H1 (cell line): ENCODE measurements around the gene CALCR. TPM values are rescaled to one million over a fixed set of nuclear protein-coding genes. Genes with fewer than 3 reads are reported as not detected.

ENCODE experiments used
- CTCF ChIA-PET: fragments of 300-600 bp; sonication (Branson Sonifier 250); formaldehyde crosslinking; loops from one replicate; lab custom pipeline; 2021; ENCODE audit not compliant: partially characterized antibody; lab: Charles Lee
- POLR2A ChIA-PET: fragments of 300-600 bp; sonication (Branson Sonifier 250); formaldehyde crosslinking; loops from one replicate; lab custom pipeline; 2021; ENCODE audit warnings: inconsistent platforms; ENCODE audit not compliant: partially characterized antibody; lab: Charles Lee
- DNase-seq, 2 experiments: peaks; one replicate each; pipeline versions ENCODE4 v3.0.0 to v3.0.0-alpha.2; 2010 to 2022; ENCODE audit warnings: low spot score in 2 of 2, low read depth in 1 of 2, mixed read lengths in 1 of 2
- FAIRE-seq: peaks from 2 replicates; lab custom pipeline; 2011; peaks lifted over from hg19 to GRCh38; lab: Jason Lieb, UNC
- H2AFZ ChIP-seq: 2 replicates; pipeline ENCODE4 v1.8.1; 2012; ENCODE audit warnings: low read length, inconsistent platforms
- H2AK5ac ChIP-seq: 2 replicates; pipeline ENCODE4 v1.6.1; 2013; ENCODE audit warnings: low read depth, low read length
- H2BK120ac ChIP-seq: replicated peaks from 2 replicates; pipeline ENCODE3; 2013; ENCODE audit warnings: low read depth, low read length, inconsistent platforms
- H2BK12ac ChIP-seq: 2 replicates; pipeline ENCODE4 v1.6.1; 2013; ENCODE audit warnings: low read depth, low read length
- H2BK15ac ChIP-seq: 2 replicates; pipeline ENCODE4 v1.6.1; 2013; ENCODE audit warnings: low read length
- H2BK20ac ChIP-seq: 2 replicates; pipeline ENCODE4 v1.6.1; 2013; ENCODE audit warnings: low read length
- H2BK5ac ChIP-seq: 2 replicates; pipeline ENCODE4 v1.6.1; 2013; ENCODE audit warnings: low read depth, low read length
- H3K14ac ChIP-seq: 2 replicates; pipeline ENCODE4 v1.6.1; 2013; ENCODE audit warnings: inconsistent platforms; ENCODE audit not compliant: insufficient read length
- H3K18ac ChIP-seq: 2 replicates; pipeline ENCODE4 v1.6.1; 2013; ENCODE audit warnings: low read length; ENCODE audit errors: extremely low read depth
- H3K23ac ChIP-seq: 2 replicates; pipeline ENCODE4 v1.6.1; 2013; ENCODE audit warnings: inconsistent platforms; ENCODE audit not compliant: insufficient read length
- H3K23me2 ChIP-seq: 2 replicates; pipeline ENCODE4 v1.6.1; 2013; ENCODE audit warnings: low read depth, low read length
- H3K27ac ChIP-seq: 2 replicates; pipeline ENCODE4 v1.6.1; 2011; ENCODE audit warnings: low read depth, low read length, inconsistent platforms
- H3K27me3 ChIP-seq, 4 experiments: replicated peaks in 1 of 4; 1 replicate in 1 of 4; 2 replicates in 3 of 4; pipeline versions ENCODE4 v1.6.1 to v1.8.1; 2011 to 2013; ENCODE audit warnings: low read length in 3 of 4, mild to moderate bottlenecking in 3 of 4, inconsistent platforms in 2 of 4, mixed read lengths in 2 of 4, moderate library complexity in 1 of 4; ENCODE audit not compliant: control insufficient read depth in 3 of 4, insufficient read depth in 3 of 4; ENCODE audit errors: extremely low read depth in 1 of 4
- H3K36me3 ChIP-seq, 4 experiments: 2 replicates each; pipeline versions ENCODE4 v1.6.1 to v1.8.1; 2011 to 2013; ENCODE audit warnings: mild to moderate bottlenecking in 4 of 4, low read length in 3 of 4, moderate library complexity in 2 of 4, control low read depth in 1 of 4, inconsistent platforms in 1 of 4; ENCODE audit not compliant: insufficient read depth in 4 of 4, control insufficient read depth in 2 of 4
- H3K4ac ChIP-seq: replicated peaks from 2 replicates; pipeline ENCODE3; 2013; ENCODE audit warnings: low read length, low read depth, mixed read lengths, inconsistent platforms; ENCODE audit not compliant: insufficient read length
- H3K4me1 ChIP-seq, 4 experiments: replicated peaks in 1 of 4; 1 replicate in 1 of 4; 2 replicates in 3 of 4; pipeline versions ENCODE4 v1.6.1 to v1.8.1; 2011 to 2013; ENCODE audit warnings: low read length in 3 of 4, inconsistent platforms in 2 of 4, mixed read lengths in 1 of 4; ENCODE audit not compliant: insufficient read depth in 4 of 4, control insufficient read depth in 3 of 4
- H3K4me2 ChIP-seq, 2 experiments: 2 replicates each; pipeline versions ENCODE4 v1.6.1 to v1.8.1; 2011 to 2013; ENCODE audit warnings: low read depth in 2 of 2, low read length in 2 of 2, control low read depth in 1 of 2, inconsistent platforms in 1 of 2, mild to moderate bottlenecking in 1 of 2; ENCODE audit not compliant: insufficient read depth in 1 of 2
- H3K4me3 ChIP-seq, 4 experiments: fragments of 200-600, 300-600 bp in 1 of 4; sonication (generic), shearing (Covaris generic), sonication (Bioruptor Twin) in 1 of 4; 2 replicates each; pipeline versions ENCODE4 v1.5.1 to v1.8.1; 2011 to 2016; ENCODE audit warnings: low read length in 4 of 4, low read depth in 3 of 4, control low read depth in 2 of 4, inconsistent platforms in 2 of 4, mild to moderate bottlenecking in 2 of 4, mixed read lengths in 1 of 4, moderate library complexity in 1 of 4; ENCODE audit not compliant: insufficient read depth in 2 of 4; ENCODE audit errors: extremely low read depth in 1 of 4
- H3K56ac ChIP-seq: replicated peaks from 2 replicates; pipeline ENCODE3; 2013; ENCODE audit warnings: low read depth, mild to moderate bottlenecking, mixed read lengths, low read length, inconsistent platforms; ENCODE audit not compliant: insufficient read length
- H3K79me1 ChIP-seq: 2 replicates; pipeline ENCODE4 v1.6.1; 2013; ENCODE audit warnings: low read depth, low read length, control low read depth
- H3K79me2 ChIP-seq, 2 experiments: 2 replicates each; pipeline versions ENCODE4 v1.6.1 to v1.8.1; 2012 to 2013; ENCODE audit warnings: low read length in 2 of 2, mild to moderate bottlenecking in 2 of 2, inconsistent platforms in 1 of 2; ENCODE audit not compliant: insufficient read depth in 2 of 2, control insufficient read depth in 1 of 2
- H3K9ac ChIP-seq, 4 experiments: replicated peaks in 1 of 4; 1 replicate in 1 of 4; 2 replicates in 3 of 4; pipeline versions ENCODE4 v1.6.1 to v1.8.1; 2011 to 2013; ENCODE audit warnings: low read depth in 3 of 4, low read length in 3 of 4, control low read depth in 2 of 4, mild to moderate bottlenecking in 2 of 4, moderate library complexity in 2 of 4, inconsistent platforms in 1 of 4; ENCODE audit errors: extremely low read depth in 1 of 4
- H3K9me3 ChIP-seq, 2 experiments: 2 replicates each; pipeline versions ENCODE4 v1.6.1 to v1.8.1; 2012 to 2013; ENCODE audit warnings: mild to moderate bottlenecking in 2 of 2, moderate library complexity in 2 of 2, control low read depth in 1 of 2, inconsistent platforms in 1 of 2, low read depth in 1 of 2, low read length in 1 of 2, mixed read lengths in 1 of 2; ENCODE audit not compliant: insufficient read depth in 2 of 2
- H4K20me1 ChIP-seq, 2 experiments: replicated peaks in 1 of 2; 2 replicates each; pipeline versions ENCODE3 to v1.8.1; 2011 to 2013; ENCODE audit warnings: inconsistent platforms in 2 of 2, low read length in 2 of 2, mild to moderate bottlenecking in 1 of 2; ENCODE audit not compliant: insufficient read depth in 2 of 2, control insufficient read depth in 1 of 2
- H4K5ac ChIP-seq: 2 replicates; pipeline ENCODE4 v1.6.1; 2013; ENCODE audit warnings: low read length, low read depth, mixed read lengths, inconsistent platforms; ENCODE audit not compliant: insufficient read length
- H4K8ac ChIP-seq: 2 replicates; pipeline ENCODE4 v1.8.0; 2013; ENCODE audit warnings: mild to moderate bottlenecking, moderate library complexity, low read length, inconsistent platforms; ENCODE audit not compliant: insufficient read depth; ENCODE audit errors: extremely low read depth
- H4K91ac ChIP-seq: replicated peaks from 2 replicates; pipeline ENCODE3; 2013; ENCODE audit warnings: low read length, mixed read lengths, inconsistent platforms; ENCODE audit not compliant: insufficient read length
- FOSL1 ChIP-seq: IDR thresholded peaks from 2 replicates; pipeline ENCODE4 v1.6.1; 2011; ENCODE audit warnings: mild to moderate bottlenecking, low read depth, low read length, moderate library complexity; ENCODE audit not compliant: insufficient read depth
- GABPA ChIP-seq: IDR thresholded peaks from 2 replicates; pipeline ENCODE4 v1.6.1; 2011; ENCODE audit warnings: mild to moderate bottlenecking, low read length, moderate library complexity, borderline replicate concordance; ENCODE audit not compliant: insufficient read depth
- NRF1 ChIP-seq: IDR thresholded peaks from 2 replicates; pipeline ENCODE4 v1.6.1; 2011; ENCODE audit warnings: mild to moderate bottlenecking, low read depth, low read length, improper control_type of control experiment
- WGBS, 2 experiments: shearing (Covaris generic) in 1 of 2; methylation state at CpG; one replicate each; pipeline versions ENCODE4 v1.1.6 to v1.1.7; 2013 to 2015; ENCODE audit warnings: low lambda C conversion rate in 2 of 2, mixed read lengths in 2 of 2, inconsistent platforms in 1 of 2, low coverage in 1 of 2, missing lambda C conversion rate in 1 of 2; ENCODE audit not compliant: insufficient replicate concordance in 2 of 2, insufficient coverage in 1 of 2, insufficient read length in 1 of 2; ENCODE audit errors: extremely low coverage in 1 of 2, missing lambda C conversion rate in 1 of 2; 5-methylcytosine and 5-hydroxymethylcytosine counted together
- polyA plus RNA-seq, 7 experiments: library from polyadenylated mRNA; depleted of rRNA in 3 of 7; stranded (reverse) in 5 of 7; unstranded in 2 of 7; fragments of >200 nt in 5 of 7; fragments of 200-250 nt in 2 of 7; gene quantifications; 1 replicate in 5 of 7; 2 replicates in 1 of 7; 4 replicates in 1 of 7; pipeline versions ENCODE4 v1.2.1 to v1.2.3, GENCODE V29; 2011 to 2013; ENCODE audit warnings: missing spikeins in 2 of 7, mixed read lengths in 2 of 7
- total RNA-seq: library from RNA; stranded (reverse); fragmentation: NEBNext Ultra II Directional; extraction: Animal tissue kit (Norgen Biotek cat#: 25700); gene quantifications from 2 replicates; pipeline ENCODE4 v1.2.1, GENCODE V29; 2021
- TF ChIP-seq, protein P1 (sequence below): IDR thresholded peaks from 2 replicates; pipeline ENCODE4 v1.6.1; 2012; ENCODE audit warnings: inconsistent platforms
- TF ChIP-seq, protein P2 (sequence below): IDR thresholded peaks from 2 replicates; pipeline ENCODE4 v1.6.1; 2011; ENCODE audit warnings: low read length, improper control_type of control experiment

The CALCR gene
- total and polyA plus RNA-seq, 2 of the 8 experiments (the other 6 are each of a cell fraction or from before 2014, with no cell fraction given) = 1.0 to 3.6 TPM

DNA sequence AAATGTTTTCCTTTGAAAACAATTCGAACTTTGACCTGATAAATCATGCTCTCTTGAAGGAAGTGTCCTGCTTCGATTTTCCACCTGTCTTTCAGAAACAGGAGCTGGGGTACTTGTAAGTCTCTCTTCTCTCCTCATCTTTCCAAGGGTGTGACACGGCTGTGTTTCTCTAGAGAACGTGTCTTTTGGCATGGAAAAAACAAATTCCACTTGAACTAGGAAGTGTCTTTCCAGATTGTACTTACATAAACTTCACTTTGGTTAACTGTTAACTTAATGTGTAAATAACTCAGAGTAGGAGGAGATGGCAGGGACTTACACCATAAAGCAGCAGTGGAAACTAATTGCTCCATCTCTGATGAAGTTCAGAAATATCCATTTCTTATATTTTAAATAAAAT lies 4.2 kb upstream of the CALCR start:
- Histone ChIP-seq H3K18ac (no peak overlapping the region), H3K27me3 (peaks cover 13 to 34% (median 28%) of the 10 kb centered on the region in 4 experiments)
- CTCF ChIA-PET = interaction anchor here (1.0 to 1.4 kb wide), 4 partner anchors 12 to 333 kb away, joined by 3 to 4 read pairs (median 3); no protein-coding TSS in a partner anchor
- TF ChIP-seq FOSL1 (no peak), NRF1 (no peak), GABPA (no peak)
- TF ChIP-seq, protein P1, sequence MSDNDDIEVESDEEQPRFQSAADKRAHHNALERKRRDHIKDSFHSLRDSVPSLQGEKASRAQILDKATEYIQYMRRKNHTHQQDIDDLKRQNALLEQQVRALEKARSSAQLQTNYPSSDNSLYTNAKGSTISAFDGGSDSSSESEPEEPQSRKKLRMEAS = no peak
- TF ChIP-seq, protein P2, sequence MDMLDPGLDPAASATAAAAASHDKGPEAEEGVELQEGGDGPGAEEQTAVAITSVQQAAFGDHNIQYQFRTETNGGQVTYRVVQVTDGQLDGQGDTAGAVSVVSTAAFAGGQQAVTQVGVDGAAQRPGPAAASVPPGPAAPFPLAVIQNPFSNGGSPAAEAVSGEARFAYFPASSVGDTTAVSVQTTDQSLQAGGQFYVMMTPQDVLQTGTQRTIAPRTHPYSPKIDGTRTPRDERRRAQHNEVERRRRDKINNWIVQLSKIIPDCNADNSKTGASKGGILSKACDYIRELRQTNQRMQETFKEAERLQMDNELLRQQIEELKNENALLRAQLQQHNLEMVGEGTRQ = no peak

More for the DNA sequence above, 4.2 kb upstream of the CALCR start:
- no peak overlapping the region for H2BK15ac ChIP-seq
- POLR2A ChIA-PET = no interaction called here
- no peaks in the 10 kb centered on the region for H3K79me2 ChIP-seq
- no peak overlapping the region for H2AFZ ChIP-seq
- no peak overlapping the region for H2BK20ac ChIP-seq
- no peak overlapping the region for H4K5ac ChIP-seq
- no peak overlapping the region for H3K56ac ChIP-seq
- no peak overlapping the region for H2BK12ac ChIP-seq
- H3K79me1 ChIP-seq = no peaks in the 10 kb centered on the region
- no peaks in the 10 kb centered on the region for H3K36me3 ChIP-seq
- H4K20me1 ChIP-seq = peaks cover 0 to 2% of the 10 kb centered on the region in 2 experiments
- FAIRE-seq = no peak
- H3K9me3 ChIP-seq = no peaks in the 10 kb centered on the region
- no peak overlapping the region for H3K14ac ChIP-seq
- H3K27ac ChIP-seq = no peak overlapping the region
- peaks cover 18% of the 10 kb centered on the region for H3K23me2 ChIP-seq
- H2BK5ac ChIP-seq = no peak overlapping the region
- no peaks in the 10 kb centered on the region; a peak in 3 of 7 replicates for H3K4me1 ChIP-seq
- H3K4me3 ChIP-seq = no peak overlapping the region
- H3K9ac ChIP-seq = no peak overlapping the region
- DNase-seq = no peak
- H3K23ac ChIP-seq = no peak overlapping the region
- no peak overlapping the region for H3K4me2 ChIP-seq
- H2AK5ac ChIP-seq = no peak overlapping the region
- no peak overlapping the region for H4K91ac ChIP-seq
- no peak overlapping the region for H4K8ac ChIP-seq
- 81% methylated on average over 4 of the region's 4 CpGs; no CpG with 5 or more reads in 1 of the 2 experiments for WGBS, 2 experiments
- no peak overlapping the region for H3K4ac ChIP-seq
- H2BK120ac ChIP-seq = no peak overlapping the region
